Trophoblast cell (in vitro differentiated cells and primary cell): ENCODE measurements around the gene TCF19.
"Not testable (repeated sequence)": the region's sequence is repeated elsewhere in the genome, so short reads cannot be mapped to it uniquely, and the experiment has no call there.

Source experiments
- DNase-seq, 2 donors: peaks; one replicate each; pipeline ENCODE4 v3.0.0-alpha.2; 2016
- H2AFZ ChIP-seq: 2 replicates; pipeline ENCODE4 v1.6.1; 2013; ENCODE audit warnings: low read length, moderate library complexity, mild to moderate bottlenecking; ENCODE audit not compliant: insufficient read depth, poor library complexity
- H2AK5ac ChIP-seq: 2 replicates; pipeline ENCODE4 v1.6.1; 2013; ENCODE audit warnings: mild to moderate bottlenecking, low read length
- H2BK120ac ChIP-seq: 2 replicates; pipeline ENCODE4 v1.6.1; 2013; ENCODE audit warnings: low read length, mild to moderate bottlenecking, moderate library complexity; ENCODE audit not compliant: insufficient read depth, poor library complexity
- H2BK12ac ChIP-seq: 2 replicates; pipeline ENCODE4 v1.6.1; 2013; ENCODE audit warnings: mild to moderate bottlenecking, low read length, moderate library complexity
- H2BK5ac ChIP-seq: 2 replicates; pipeline ENCODE4 v1.6.1; 2013; ENCODE audit warnings: low read length, low read depth, moderate library complexity, mild to moderate bottlenecking; ENCODE audit not compliant: poor library complexity
- H3K14ac ChIP-seq: 2 replicates; pipeline ENCODE4 v1.6.1; 2013; ENCODE audit warnings: mild to moderate bottlenecking, low read length
- H3K18ac ChIP-seq: 2 replicates; pipeline ENCODE4 v1.6.1; 2013; ENCODE audit warnings: mild to moderate bottlenecking, low read length
- H3K23ac ChIP-seq: 2 replicates; pipeline ENCODE4 v1.6.1; 2013; ENCODE audit warnings: low read length
- H3K27ac ChIP-seq: 2 replicates; pipeline ENCODE4 v1.5.1; 2013; ENCODE audit warnings: low read depth, mild to moderate bottlenecking, inconsistent platforms, low read length, moderate library complexity
- H3K27me3 ChIP-seq: 2 replicates; pipeline ENCODE4 v1.6.1; 2013; ENCODE audit warnings: inconsistent platforms, mild to moderate bottlenecking, low read length, moderate library complexity; ENCODE audit not compliant: insufficient read depth
- H3K36me3 ChIP-seq, 2 experiments: 1 replicate in 1 of 2; 2 replicates in 1 of 2; pipeline ENCODE4 v1.6.1; 2013; ENCODE audit warnings: low read length in 2 of 2, mild to moderate bottlenecking in 2 of 2, moderate library complexity in 1 of 2; ENCODE audit not compliant: insufficient read depth in 2 of 2, control insufficient read depth in 1 of 2
- H3K4ac ChIP-seq: 2 replicates; pipeline ENCODE4 v1.6.1; 2013; ENCODE audit warnings: low read depth, mild to moderate bottlenecking, low read length, moderate library complexity
- H3K4me1 ChIP-seq, 2 experiments: 1 replicate in 1 of 2; 2 replicates in 1 of 2; pipeline ENCODE4 v1.6.1; 2013; ENCODE audit warnings: low read length in 2 of 2, mild to moderate bottlenecking in 2 of 2, moderate library complexity in 1 of 2; ENCODE audit not compliant: insufficient read depth in 2 of 2, control insufficient read depth in 1 of 2
- H3K4me2 ChIP-seq: 2 replicates; pipeline ENCODE4 v1.6.1; 2013; ENCODE audit warnings: inconsistent platforms, mild to moderate bottlenecking, low read length, moderate library complexity
- H3K4me3 ChIP-seq: 2 replicates; pipeline ENCODE4 v1.5.1; 2013; ENCODE audit warnings: mild to moderate bottlenecking, low read depth, low read length, inconsistent platforms
- H3K79me1 ChIP-seq: one replicate; pipeline ENCODE4 v1.6.1; 2013; ENCODE audit warnings: low read length
- H3K79me2 ChIP-seq: 2 replicates; pipeline ENCODE4 v1.6.1; 2013; ENCODE audit warnings: low read length, mild to moderate bottlenecking; ENCODE audit not compliant: control insufficient read depth, insufficient read depth, poor library complexity
- H3K9ac ChIP-seq: 2 replicates; pipeline ENCODE4 v1.6.1; 2013; ENCODE audit warnings: mild to moderate bottlenecking, low read length
- H3K9me3 ChIP-seq: 2 replicates; pipeline ENCODE4 v1.6.1; 2013; ENCODE audit warnings: low read depth, mild to moderate bottlenecking, control low read depth, inconsistent platforms, low read length; ENCODE audit not compliant: insufficient read depth
- H4K12ac ChIP-seq: 2 replicates; pipeline ENCODE4 v1.6.1; 2013; ENCODE audit warnings: low read depth, mild to moderate bottlenecking, low read length, moderate library complexity
- H4K8ac ChIP-seq: 2 replicates; pipeline ENCODE4 v1.6.1; 2013; ENCODE audit warnings: low read depth, mild to moderate bottlenecking, low read length, moderate library complexity
- H4K91ac ChIP-seq: one replicate; pipeline ENCODE4 v1.6.1; 2013; ENCODE audit warnings: low read depth, mild to moderate bottlenecking, low read length, moderate library complexity
- WGBS: extraction: QIAGEN DNeasy Blood & Tissue Kit; methylation state at CpG from one replicate; pipeline ENCODE4 v1.1.7; 2013; ENCODE audit warnings: missing lambda C conversion rate; ENCODE audit not compliant: insufficient read length, insufficient coverage; ENCODE audit errors: extremely low coverage; 5-methylcytosine and 5-hydroxymethylcytosine counted together

TCF19 gene

GRCh38 chr6:31187780-31188194, 29.4 kb downstream of the TCF19 start:
- Histone ChIP-seq H2BK120ac (no peak overlapping the region), H2BK5ac (no peak overlapping the region), H3K27ac (no peak overlapping the region), H3K9ac (no peak overlapping the region), H3K36me3 (peaks cover 0 to 2% of the 10 kb centered on the region in 2 experiments), H2AFZ (no peak overlapping the region), H2AK5ac (no peak overlapping the region), H2BK12ac (no peak overlapping the region), H3K23ac (no peak overlapping the region), H3K14ac (no peak overlapping the region), H3K9me3 (no peaks in the 10 kb centered on the region), H4K8ac (no peak overlapping the region), H3K4ac (no peak overlapping the region), H4K91ac (no peak overlapping the region), H3K27me3 (no peaks in the 10 kb centered on the region), H3K4me1 (no peaks in the 10 kb centered on the region), H4K12ac (no peak overlapping the region), H3K18ac (no peak overlapping the region), H3K79me2 (no peaks in the 10 kb centered on the region), H3K4me2 (no peak overlapping the region), H3K79me1 (no peaks in the 10 kb centered on the region), H3K4me3 (no peak overlapping the region)
- peak; percentile 19 to 39 for DNase-seq
- no CpG with 5 or more reads among the region's 5 CpGs for WGBS

GRCh38 chr6:31189223-31189622, 30.8 kb downstream of the TCF19 start:
- H3K79me1 ChIP-seq, H2AK5ac ChIP-seq, H3K27me3 ChIP-seq, H3K27ac ChIP-seq, H2AFZ ChIP-seq, H4K8ac ChIP-seq, DNase-seq, H3K9ac ChIP-seq, H3K4me1 ChIP-seq, H3K36me3 ChIP-seq, H4K91ac ChIP-seq, H4K12ac ChIP-seq, H2BK5ac ChIP-seq, H3K4me3 ChIP-seq, H3K18ac ChIP-seq, H3K4me2 ChIP-seq, H3K4ac ChIP-seq, H3K79me2 ChIP-seq, H3K14ac ChIP-seq, H3K23ac ChIP-seq, H2BK12ac ChIP-seq, H2BK120ac ChIP-seq, H3K9me3 ChIP-seq: not testable (repeated sequence)
- no CpG with 5 or more reads among the region's 3 CpGs for WGBS

GRCh38 chr6:31190488-31190887, 32.1 kb downstream of the TCF19 start:
- Histone ChIP-seq H2BK120ac (no peak overlapping the region), H3K27ac (no peak overlapping the region), H3K23ac (no peak overlapping the region), H2AK5ac (no peak overlapping the region), H2BK12ac (no peak overlapping the region), H3K36me3 (peaks cover 0 to 2% of the 10 kb centered on the region in 2 experiments), H3K79me2 (no peaks in the 10 kb centered on the region), H3K9me3 (no peaks in the 10 kb centered on the region), H2AFZ (no peak overlapping the region), H4K12ac (no peak overlapping the region), H4K8ac (no peak overlapping the region), H3K4me1 (no peaks in the 10 kb centered on the region), H3K4me2 (no peak overlapping the region), H3K4ac (no peak overlapping the region), H3K27me3 (no peaks in the 10 kb centered on the region), H3K18ac (no peak overlapping the region), H4K91ac (no peak overlapping the region), H3K4me3 (no peak overlapping the region), H3K9ac (no peak overlapping the region), H3K14ac (no peak overlapping the region), H3K79me1 (no peaks in the 10 kb centered on the region), H2BK5ac (no peak overlapping the region)
- DNase-seq = no peak
- WGBS = no CpG with 5 or more reads among the region's 4 CpGs

GRCh38 chr6:31192431-31193105, 34.2 kb downstream of the TCF19 start:
- no CpG with 5 or more reads among the region's 10 CpGs for WGBS
- DNase-seq = peak; percentile 63 to 87
- not testable (repeated sequence) for H2BK12ac ChIP-seq

More at GRCh38 chr6:31192431-31193105, 34.2 kb downstream of the TCF19 start:
- not testable (repeated sequence) for H2AFZ ChIP-seq, H3K18ac ChIP-seq, H2AK5ac ChIP-seq, H3K36me3 ChIP-seq, H4K8ac ChIP-seq, H3K79me2 ChIP-seq, H3K14ac ChIP-seq, H3K9me3 ChIP-seq, H3K9ac ChIP-seq, H3K4ac ChIP-seq, H3K4me3 ChIP-seq, H3K23ac ChIP-seq, H4K91ac ChIP-seq, H3K4me1 ChIP-seq, H3K27ac ChIP-seq, H2BK5ac ChIP-seq, H4K12ac ChIP-seq, H3K27me3 ChIP-seq, H3K4me2 ChIP-seq, H2BK120ac ChIP-seq, H3K79me1 ChIP-seq
